ENCODE results near the gene NR2E1.

DNA sequence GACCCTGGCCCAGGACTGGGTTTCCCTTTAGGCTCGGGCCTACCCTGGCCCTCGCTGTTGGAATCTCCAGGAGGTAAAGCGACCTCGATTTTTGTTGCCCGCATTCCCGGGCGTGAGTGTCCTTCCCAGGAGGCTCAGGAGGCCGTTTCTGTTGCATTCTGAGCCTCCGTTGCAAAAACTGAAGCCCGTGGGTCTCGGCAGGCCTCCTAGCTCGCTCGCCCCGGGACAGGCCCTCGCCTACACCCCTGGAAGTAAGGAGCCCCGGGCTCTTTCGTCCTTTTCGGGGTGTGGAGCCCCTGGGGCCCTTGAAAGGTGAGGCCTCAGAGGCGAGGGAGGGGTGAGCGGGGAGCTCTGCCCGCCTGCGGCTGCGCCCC is 2.3 kb downstream of the NR2E1 start:
- TF ChIP-seq POLR2A (IDR thresholded peaks at IDR 0.05): no peak
- TF ChIP-seq, protein P1, sequence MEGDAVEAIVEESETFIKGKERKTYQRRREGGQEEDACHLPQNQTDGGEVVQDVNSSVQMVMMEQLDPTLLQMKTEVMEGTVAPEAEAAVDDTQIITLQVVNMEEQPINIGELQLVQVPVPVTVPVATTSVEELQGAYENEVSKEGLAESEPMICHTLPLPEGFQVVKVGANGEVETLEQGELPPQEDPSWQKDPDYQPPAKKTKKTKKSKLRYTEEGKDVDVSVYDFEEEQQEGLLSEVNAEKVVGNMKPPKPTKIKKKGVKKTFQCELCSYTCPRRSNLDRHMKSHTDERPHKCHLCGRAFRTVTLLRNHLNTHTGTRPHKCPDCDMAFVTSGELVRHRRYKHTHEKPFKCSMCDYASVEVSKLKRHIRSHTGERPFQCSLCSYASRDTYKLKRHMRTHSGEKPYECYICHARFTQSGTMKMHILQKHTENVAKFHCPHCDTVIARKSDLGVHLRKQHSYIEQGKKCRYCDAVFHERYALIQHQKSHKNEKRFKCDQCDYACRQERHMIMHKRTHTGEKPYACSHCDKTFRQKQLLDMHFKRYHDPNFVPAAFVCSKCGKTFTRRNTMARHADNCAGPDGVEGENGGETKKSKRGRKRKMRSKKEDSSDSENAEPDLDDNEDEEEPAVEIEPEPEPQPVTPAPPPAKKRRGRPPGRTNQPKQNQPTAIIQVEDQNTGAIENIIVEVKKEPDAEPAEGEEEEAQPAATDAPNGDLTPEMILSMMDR (IDR thresholded peaks at IDR 0.05): no peak
